Measurements from ENCODE around the gene DNAJC27. TPM values are rescaled to one million over a fixed set of nuclear protein-coding genes. Genes with fewer than 3 reads are reported as not detected.
A peak's percentile ranks its signal among the peaks of the same experiment; 100 is the strongest.
"Not testable (repeated sequence)": the region's sequence is repeated elsewhere in the genome, so short reads cannot be mapped to it uniquely, and the experiment has no call there.

Gene DNAJC27
- 0.84 and 3.7 TPM in 2 replicates for total RNA-seq (2014; rRNA removed; shearing (Covaris generic))

GRCh38 chr2:24971536-24972314 is at the start of gene DNAJC27:
DNAJC27 (minus strand) TSS chr2:24971955; CDS start chr2:24971904, 51 bp downstream.
- DNase-seq (ENCODE audit: low spot score): peak; percentile 89

GRCh38 chr2:25018681-25019080 is 46.9 kb upstream of the DNAJC27 start:
- no peak for DNase-seq (ENCODE audit: low spot score)

- DNase-seq (ENCODE audit: low spot score): no peak
These were observed 42.9 kb upstream of the DNAJC27 start for GRCh38 chr2:25014631-25015030.

- not testable (repeated sequence) for DNase-seq (ENCODE audit: low spot score)
These were observed 39.6 kb upstream of the DNAJC27 start for GRCh38 chr2:25011342-25011741.

- no peak for DNase-seq (ENCODE audit: low spot score)
These were observed 38.2 kb upstream of the DNAJC27 start for GRCh38 chr2:25009954-25010353.

GRCh38 chr2:25002066-25002465 is 30.3 kb upstream of the DNAJC27 start:
- no peak for DNase-seq (ENCODE audit: low spot score)

- DNase-seq (ENCODE audit: low spot score): no peak
These were observed 29.5 kb upstream of the DNAJC27 start for GRCh38 chr2:25001325-25001637.

- DNase-seq (ENCODE audit: low spot score): no peak
These were observed 29.0 kb upstream of the DNAJC27 start for GRCh38 chr2:25000503-25001324.

GRCh38 chr2:25000036-25000435 is 28.3 kb upstream of the DNAJC27 start:
- no peak for DNase-seq (ENCODE audit: low spot score)

GRCh38 chr2:24999097-24999496 is 27.3 kb upstream of the DNAJC27 start:
- not testable (repeated sequence) for DNase-seq (ENCODE audit: low spot score)

GRCh38 chr2:24994146-24994724 is 22.5 kb upstream of the DNAJC27 start:
- no peak for DNase-seq (ENCODE audit: low spot score)

- DNase-seq (ENCODE audit: low spot score): no peak
These were observed 21.8 kb upstream of the DNAJC27 start for GRCh38 chr2:24993406-24994145.

GRCh38 chr2:24986372-24986771 is 14.6 kb upstream of the DNAJC27 start:
- no peak for DNase-seq (ENCODE audit: low spot score)

GRCh38 chr2:24985511-24985910 is 13.8 kb upstream of the DNAJC27 start:
- DNase-seq (ENCODE audit: low spot score): no peak

- no peak for DNase-seq (ENCODE audit: low spot score)
These were observed 13.2 kb upstream of the DNAJC27 start for GRCh38 chr2:24984912-24985311.

GRCh38 chr2:24981411-24982136 is 9.8 kb upstream of the DNAJC27 start:
- no peak for DNase-seq (ENCODE audit: low spot score)

GRCh38 chr2:24978661-24979060 is 6.9 kb upstream of the DNAJC27 start:
- no peak for DNase-seq (ENCODE audit: low spot score)

- no peak for DNase-seq (ENCODE audit: low spot score)
These were observed 5.9 kb upstream of the DNAJC27 start for GRCh38 chr2:24977631-24978030.

GRCh38 chr2:24973812-24974211 is 2.1 kb upstream of the DNAJC27 start:
- DNase-seq (ENCODE audit: low spot score): no peak

- no peak for DNase-seq (ENCODE audit: low spot score)
These were observed 683 bp upstream of the DNAJC27 start for GRCh38 chr2:24972315-24972961.

- no peak for DNase-seq (ENCODE audit: low spot score)
These were observed 544 bp downstream of the DNAJC27 start for GRCh38 chr2:24971286-24971535.

Data from H4 (cell line).